ENCODE data around the gene L3MBTL4. TPM values are rescaled to one million over a fixed set of nuclear protein-coding genes. Genes with fewer than 3 reads are reported as not detected.

The L3MBTL4 gene
- polyA plus RNA-seq, 3 donors = 4.6 to 7.3 (median 6.3) TPM

DNA sequence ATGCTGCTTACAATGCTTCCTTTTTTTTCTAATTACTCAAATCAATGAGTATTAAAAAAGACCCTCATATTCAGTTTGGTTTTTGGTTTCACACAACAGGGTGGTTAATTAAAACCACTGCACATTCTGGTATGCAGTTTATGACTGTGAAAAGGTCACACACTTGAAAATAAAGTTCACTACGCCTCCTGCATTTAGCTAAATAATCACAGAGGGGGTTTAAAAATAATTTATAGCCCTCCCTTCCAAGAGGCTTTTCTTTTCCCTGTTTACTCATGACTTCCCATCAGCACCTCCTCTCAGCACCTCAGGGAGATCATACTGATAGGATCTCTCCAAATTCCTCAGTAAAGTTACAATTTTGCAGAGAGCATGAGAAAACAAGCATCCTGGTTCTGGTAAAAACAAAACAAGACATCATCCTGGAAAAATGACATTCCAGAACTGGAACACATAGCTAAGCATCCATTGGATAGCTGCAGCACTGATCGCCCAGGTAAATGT, 389.9 kb downstream of the L3MBTL4 start:
- no peak for DNase-seq (ENCODE audit: extremely low read depth in 1 of 11, low read depth in 9 of 11, low spot score in 4 of 11)

DNA sequence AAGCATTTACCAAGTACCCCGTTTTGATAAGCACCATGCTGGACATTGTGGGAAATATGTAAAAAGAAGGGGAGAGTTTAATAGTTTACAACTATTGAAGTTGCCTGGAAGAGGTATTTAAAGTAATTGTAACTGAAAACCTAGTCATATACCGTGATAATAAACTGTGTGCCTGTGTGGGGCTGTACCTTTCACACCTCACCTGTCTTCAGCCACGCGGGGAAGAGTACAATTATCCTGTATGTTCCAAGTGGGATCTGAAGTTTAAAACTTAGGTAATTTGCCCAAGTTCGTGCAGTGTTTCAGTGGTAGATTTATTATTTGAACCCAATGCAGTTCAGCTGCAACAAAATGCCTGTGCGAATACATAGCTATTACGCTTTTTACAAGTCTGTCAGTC, 391.2 kb downstream of the L3MBTL4 start:
- peak in 2 of 11 donors; percentile 18 to 20 for DNase-seq (ENCODE audit: extremely low read depth in 1 of 11, low read depth in 9 of 11, low spot score in 4 of 11)

DNA sequence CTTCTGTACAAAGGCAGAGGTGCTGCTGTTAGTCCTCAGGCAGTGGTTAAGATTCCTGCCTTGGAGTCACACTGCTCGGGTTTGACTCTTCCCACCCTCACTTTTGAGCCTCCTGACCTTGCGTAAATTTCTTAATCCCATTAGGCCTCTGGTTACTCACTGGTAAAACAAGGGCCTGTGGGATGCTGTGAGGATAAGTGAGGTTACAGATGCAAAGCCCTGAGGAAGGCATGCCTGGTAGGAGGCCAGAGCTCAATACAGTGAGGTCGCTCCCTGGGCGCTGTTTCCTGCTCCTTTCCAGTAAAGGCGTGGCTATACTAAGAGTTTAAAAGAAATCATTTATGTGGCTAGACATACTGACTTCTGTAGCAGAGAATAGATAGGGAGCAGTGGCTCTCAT, 391.9 kb downstream of the L3MBTL4 start:
- DNase-seq (ENCODE audit: extremely low read depth in 1 of 11, low read depth in 9 of 11, low spot score in 4 of 11) = no peak

DNA sequence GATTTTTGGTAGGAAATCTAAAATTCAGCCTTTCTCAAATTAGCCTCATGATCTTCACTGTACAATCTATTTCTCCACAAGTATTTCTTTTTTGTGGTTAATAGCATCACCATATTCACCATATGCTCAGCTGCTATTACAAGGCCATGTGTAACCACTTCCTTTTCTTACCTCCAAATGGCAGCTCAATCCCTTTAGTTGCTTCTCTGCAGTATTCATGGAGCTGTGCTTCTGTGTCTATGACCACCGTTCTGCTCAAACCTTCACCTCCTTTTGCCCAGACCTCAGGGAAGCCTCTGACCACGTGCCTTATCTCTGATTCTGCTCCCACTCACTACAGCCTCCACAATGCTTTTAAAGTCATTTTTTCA, 392.7 kb downstream of the L3MBTL4 start:
- DNase-seq (ENCODE audit: extremely low read depth in 1 of 11, low read depth in 9 of 11, low spot score in 4 of 11) = no peak

DNA sequence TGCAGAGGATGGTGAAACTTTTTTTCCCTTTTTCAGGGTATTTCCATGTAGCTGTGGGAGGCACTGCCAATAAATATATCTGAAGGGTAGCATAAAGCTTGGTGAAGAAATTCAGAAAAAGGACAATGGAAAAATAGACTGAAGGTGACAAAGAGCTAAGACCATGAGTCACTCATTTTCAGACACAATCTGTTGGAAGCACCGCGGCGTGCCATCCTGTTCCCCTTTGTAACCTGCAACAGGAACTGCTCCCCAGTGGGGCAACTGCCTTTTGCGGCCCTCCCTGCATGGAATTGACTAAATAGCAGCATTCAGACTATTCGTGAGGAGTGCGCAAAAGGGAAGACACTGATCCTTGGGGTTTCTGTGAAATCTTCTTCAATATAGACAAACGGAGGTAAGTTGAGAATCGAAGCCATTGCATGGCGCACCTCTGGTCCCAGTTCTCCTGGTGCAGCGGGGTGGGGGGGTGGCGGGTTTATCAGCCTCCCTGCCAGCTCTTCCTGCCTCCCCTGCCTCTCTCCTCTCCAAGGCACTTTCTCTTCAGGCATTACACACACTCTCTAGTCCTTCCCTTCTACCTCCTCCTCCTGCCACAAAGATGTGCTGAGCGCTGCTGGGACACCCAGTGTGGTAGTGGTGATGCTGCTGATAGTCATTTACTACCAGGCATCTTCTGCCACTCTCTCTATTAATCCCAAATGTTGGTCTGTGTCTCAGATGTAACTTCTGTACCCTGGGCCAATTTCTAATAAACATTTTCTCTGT, 393.2 kb downstream of the L3MBTL4 start:
- no peak for DNase-seq (ENCODE audit: extremely low read depth in 1 of 11, low read depth in 9 of 11, low spot score in 4 of 11)

DNA sequence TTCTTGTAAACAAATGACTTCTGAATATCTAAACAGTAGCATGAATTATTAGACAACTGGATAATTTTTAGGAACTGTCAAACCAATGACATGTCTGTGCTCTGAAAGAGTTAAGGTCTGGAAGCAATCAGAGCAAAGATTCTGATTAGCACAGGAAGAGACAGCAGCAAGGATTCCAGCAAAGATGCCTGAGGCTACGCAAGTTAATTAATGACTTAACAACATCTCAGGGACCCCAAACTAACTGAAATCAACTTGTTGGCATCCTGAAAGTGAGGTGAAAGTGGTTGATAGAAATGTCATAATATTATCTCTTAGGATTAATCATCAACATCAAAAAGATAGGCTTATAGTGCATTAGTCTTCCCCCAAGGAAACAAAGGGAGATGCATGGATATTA, 396.0 kb downstream of the L3MBTL4 start:
- no peak for DNase-seq (ENCODE audit: extremely low read depth in 1 of 11, low read depth in 9 of 11, low spot score in 4 of 11)

DNA sequence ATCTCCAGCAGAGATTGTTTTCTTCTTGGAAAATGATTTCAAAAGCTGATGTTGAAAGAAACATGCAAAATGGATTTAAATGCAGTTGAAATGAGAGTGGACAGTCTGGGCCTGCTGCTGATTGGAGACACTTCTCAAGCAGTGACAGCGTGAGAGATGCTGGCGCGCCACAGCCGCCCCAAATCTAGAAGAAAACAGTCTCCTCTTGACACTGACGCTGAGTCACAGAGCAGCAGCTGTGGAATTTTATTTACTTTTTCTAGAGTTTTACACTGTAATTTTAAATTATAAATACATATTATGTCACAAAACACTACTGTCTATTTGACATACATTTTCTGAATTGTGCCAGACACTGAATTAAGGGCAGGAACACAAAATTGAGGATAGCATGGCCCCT, 397.5 kb downstream of the L3MBTL4 start:
- DNase-seq (ENCODE audit: extremely low read depth in 1 of 11, low read depth in 9 of 11, low spot score in 4 of 11) = no peak

DNA sequence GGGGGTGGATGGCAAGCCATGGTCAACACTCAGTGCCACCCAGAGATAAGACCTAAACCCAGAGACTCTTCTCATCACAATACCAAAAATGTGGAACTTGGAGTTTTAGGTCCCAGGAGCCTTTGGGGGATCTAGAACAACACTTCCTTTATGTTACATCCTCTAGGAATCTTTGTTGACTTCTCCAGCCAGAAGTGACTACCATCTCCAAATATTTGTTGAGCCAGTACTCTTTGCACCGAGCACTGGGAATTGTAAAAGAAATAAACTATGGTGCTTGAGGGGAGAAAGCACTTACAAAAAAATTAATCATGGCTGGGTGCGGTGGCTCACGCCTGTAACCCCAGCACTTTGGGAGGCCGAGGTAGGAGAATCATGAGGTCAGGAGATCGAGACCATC, 399.3 kb downstream of the L3MBTL4 start:
- no peak for DNase-seq (ENCODE audit: extremely low read depth in 1 of 11, low read depth in 9 of 11, low spot score in 4 of 11)

DNA sequence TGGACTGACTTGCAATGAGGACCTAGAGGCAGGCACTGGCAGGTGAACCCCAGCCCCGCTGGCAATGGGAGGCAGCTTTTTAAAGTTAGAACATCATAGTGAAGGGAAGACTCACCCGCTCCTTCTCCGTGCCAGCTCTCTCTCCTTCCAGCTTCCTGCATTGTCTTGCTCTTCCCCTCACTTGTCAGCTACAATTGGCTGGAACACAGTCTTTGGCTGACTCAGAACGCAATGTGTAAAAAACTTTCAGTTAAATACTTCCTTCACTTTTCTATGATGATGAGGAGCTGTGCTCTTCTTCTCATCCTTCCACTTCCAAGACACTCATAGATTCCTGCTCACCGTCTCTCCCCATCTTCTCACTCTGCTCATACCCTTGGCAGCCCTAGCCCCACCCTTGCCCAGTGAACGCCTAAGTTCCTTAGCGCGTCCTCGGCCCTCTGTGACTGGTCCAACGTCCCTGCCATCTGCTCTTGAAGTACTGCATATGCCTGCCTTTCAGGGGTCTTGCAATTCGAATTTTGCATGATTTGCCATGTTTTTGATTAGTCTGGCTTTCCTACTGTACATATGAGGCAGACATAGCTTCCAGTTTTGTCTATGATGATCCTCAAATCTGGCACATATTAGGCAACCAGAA, 401.4 kb downstream of the L3MBTL4 start:
- DNase-seq (ENCODE audit: extremely low read depth in 1 of 11, low read depth in 9 of 11, low spot score in 4 of 11) = no peak

DNA sequence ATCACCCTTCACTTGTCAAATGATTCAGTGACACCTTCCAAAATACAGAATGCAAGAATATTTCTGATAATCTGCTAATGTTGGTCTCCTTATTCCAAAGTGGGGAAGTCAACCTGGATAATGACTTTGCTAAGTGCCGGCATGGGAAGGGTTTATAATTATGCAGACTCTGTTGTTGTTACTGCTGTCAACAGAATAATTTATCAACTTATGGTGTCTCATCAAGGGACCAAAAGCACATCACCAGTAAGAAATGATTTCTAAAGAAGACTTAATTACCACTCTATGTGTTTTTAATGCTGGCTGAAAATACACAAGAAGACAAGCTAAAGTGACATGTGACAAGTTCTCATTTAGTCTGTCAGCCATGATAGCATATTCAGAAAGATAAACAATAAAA, 403.8 kb downstream of the L3MBTL4 start:
- DNase-seq (ENCODE audit: extremely low read depth in 1 of 11, low read depth in 9 of 11, low spot score in 4 of 11) = no peak

DNA sequence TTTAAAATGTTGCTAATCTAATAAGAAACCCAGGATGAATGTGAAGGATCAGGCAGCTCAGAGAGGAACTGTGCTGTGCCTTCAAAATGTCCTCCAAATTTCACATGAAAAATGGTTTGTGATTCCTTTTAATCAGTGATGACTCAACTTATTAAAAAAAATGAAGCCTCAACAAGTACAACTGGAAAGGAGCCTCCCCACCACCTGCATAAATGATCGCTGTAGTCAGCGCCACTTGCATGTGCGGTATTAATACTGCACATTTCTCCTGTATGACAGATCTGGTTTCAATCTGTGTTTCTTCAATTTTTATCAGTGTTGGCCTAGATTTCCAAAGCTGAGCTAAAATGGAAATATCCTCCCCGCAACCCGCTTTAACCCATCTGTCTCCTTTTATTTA, 404.4 kb downstream of the L3MBTL4 start:
- no peak for DNase-seq (ENCODE audit: extremely low read depth in 1 of 11, low read depth in 9 of 11, low spot score in 4 of 11)

DNA sequence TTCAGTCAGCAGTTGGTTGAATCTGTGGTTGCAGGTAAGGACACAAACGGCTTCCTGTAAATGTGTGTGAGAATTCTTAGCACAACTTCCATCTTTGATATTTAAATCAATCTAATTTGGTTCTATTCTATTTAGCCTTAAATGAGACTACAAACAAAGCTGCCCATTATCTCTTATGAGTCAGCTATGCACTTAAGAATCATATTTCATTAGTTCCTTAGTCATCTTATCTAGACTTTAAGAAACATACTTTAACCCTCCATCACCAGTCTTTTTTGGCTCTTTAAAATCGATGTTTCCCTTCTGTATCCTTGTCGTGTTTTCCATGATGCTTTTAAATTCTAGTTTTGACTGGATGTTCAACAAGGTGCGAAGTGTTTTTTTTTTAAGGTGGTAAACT, 405.0 kb downstream of the L3MBTL4 start:
- DNase-seq (ENCODE audit: extremely low read depth in 1 of 11, low read depth in 9 of 11, low spot score in 4 of 11) = no peak

DNA sequence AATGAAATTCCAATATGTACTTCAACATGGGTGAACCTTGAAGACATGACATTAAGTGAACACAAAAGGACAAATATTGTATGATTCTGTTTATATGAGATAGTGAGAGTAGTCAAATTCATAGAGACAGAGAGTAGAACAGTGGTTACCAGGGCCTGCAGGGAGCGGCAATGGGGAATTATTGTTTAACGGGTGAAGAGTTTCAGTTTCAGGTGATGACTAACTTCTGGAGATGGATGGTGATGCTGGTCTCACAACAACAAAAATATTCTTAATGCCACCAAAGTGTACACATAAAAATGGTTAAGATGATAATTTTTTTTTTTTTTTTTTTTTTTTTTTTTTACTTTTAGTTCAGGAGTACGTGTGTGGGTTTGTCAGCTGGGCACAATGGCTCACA, 410.0 kb downstream of the L3MBTL4 start:
- no peak for DNase-seq (ENCODE audit: extremely low read depth in 1 of 11, low read depth in 9 of 11, low spot score in 4 of 11)

DNA sequence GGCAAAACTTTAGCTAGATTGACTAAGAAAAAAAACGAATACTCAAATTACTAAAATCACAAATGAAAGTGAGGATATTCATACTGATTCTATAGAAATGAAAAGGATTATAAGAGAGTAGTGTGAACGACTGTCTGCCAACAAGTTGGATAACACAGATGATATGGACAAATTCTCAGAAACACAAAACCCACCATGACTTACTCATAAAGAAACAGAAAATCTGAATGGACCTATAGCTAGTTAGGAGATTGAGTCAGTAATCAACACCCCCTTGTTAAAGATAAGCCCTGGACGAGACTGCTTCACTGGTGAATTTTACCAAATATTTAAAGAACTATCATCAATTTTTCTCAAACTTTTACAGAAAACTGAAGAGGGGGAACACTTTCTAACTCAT, 410.6 kb downstream of the L3MBTL4 start:
- no peak for DNase-seq (ENCODE audit: extremely low read depth in 1 of 11, low read depth in 9 of 11, low spot score in 4 of 11)

DNA sequence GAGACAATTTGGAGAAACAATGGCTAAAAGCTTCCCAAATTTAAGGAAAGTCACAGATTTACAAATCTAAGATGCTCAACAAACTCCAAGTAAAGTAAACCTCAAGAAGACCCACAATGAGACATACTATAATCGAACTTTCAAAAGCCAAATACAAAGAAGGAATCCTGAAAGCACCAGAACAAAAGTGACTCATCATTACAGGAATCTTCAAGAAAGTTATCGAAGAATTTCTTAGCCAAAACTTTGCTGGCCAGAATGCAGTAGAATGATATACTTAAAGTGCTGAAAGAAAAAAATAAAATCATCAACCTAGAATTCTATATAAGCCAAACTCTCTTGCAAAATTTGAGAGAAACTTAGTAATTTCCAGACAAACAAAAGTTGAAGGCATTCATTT, 412.8 kb downstream of the L3MBTL4 start:
- no peak for DNase-seq (ENCODE audit: extremely low read depth in 1 of 11, low read depth in 9 of 11, low spot score in 4 of 11)

DNA sequence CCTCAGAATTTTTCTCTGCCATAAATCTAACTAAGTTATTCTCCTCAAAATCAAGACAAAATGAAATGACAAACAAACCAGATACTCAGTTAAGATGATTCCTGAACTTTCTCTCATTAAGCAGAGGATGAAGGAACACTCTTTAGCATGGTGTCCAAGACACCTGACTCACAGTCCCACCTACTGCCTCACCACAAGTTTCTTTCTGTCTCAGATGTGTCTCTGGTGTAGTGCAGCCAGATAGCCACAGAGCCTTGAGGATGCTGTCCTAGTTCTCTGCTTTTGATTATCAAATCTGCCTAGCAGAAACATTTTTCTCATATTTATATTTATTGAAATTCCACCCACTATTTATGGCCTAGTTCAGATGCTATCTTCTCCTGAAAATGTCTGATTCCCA, 415.8 kb downstream of the L3MBTL4 start:
- no peak for DNase-seq (ENCODE audit: extremely low read depth in 1 of 11, low read depth in 9 of 11, low spot score in 4 of 11)

DNA sequence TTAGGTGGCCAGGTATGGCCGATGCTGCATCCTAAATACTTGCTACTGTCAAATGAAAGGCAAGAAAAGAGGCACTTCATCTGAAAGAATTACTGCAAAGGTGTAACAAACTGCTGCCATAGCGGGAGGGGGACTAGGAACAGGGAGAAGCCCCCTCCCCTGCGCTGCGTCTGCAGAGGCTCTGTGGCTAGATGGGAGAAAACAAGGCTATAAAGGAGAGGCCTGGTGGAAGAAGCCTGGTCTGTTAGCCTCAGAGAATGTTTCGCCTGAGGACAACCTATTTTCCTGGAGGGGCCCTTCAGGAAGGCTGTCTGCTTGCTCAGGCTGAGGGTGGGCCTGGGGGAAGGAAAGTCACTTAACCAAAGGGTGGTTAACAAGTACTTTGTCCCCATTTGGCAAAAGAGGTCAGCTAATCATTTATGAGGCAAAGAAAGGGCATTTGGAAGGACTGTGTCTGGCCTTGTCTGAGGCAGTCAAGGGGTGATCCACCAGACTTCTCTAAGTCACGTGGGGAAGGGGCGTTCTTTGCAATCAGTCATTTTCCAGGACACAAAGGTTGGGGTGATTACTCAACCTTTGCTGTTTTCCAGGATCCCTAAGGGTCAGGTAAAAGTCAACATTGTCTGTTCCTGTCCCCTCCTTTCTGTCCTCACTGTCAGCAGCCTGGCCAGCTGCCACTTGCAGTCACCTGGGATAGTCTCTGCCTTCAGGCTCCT, 416.4 kb downstream of the L3MBTL4 start:
- DNase-seq (ENCODE audit: extremely low read depth in 1 of 11, low read depth in 9 of 11, low spot score in 4 of 11) = peak in 1 of 11 donors; percentile 24

DNA sequence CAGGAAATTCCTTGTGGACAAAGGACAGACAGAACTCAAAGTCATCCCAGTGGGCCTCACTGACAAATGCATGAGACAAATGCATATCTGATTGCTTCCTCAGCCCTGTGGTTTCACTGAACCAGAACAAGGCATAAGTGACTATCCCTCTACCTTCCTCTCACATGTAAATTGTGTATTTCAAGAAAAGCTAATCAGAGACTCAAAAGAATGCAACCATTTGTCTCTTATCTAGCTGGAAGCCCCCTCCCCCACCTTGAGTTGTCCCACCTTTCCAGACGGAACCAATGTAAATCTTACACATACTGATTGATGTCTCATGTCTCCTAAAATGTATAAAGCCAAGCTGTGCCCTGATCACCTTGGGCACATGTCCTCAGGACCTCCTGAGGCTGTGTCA, 417.4 kb downstream of the L3MBTL4 start:
- no peak for DNase-seq (ENCODE audit: extremely low read depth in 1 of 11, low read depth in 9 of 11, low spot score in 4 of 11)

DNA sequence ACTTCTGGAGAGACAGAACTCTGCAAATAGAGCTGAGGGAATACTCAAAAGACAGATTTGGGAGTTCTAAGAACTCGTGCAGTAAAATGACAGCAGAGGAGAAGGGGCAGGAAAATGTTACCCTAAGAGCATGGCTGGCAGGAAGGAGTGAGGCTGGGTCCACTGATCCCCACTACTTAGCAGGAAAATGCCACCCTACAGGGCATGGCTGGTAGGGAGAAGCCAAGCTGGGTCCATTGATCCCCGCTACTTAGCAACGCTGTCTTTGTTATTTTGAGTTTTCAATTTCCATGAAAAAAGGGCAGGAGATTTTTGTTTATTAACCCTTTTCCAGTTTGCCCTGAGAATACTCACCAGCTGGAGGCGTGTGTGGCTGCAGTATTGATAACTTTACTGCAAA, 419.1 kb downstream of the L3MBTL4 start:
- no peak for DNase-seq (ENCODE audit: extremely low read depth in 1 of 11, low read depth in 9 of 11, low spot score in 4 of 11)

DNA sequence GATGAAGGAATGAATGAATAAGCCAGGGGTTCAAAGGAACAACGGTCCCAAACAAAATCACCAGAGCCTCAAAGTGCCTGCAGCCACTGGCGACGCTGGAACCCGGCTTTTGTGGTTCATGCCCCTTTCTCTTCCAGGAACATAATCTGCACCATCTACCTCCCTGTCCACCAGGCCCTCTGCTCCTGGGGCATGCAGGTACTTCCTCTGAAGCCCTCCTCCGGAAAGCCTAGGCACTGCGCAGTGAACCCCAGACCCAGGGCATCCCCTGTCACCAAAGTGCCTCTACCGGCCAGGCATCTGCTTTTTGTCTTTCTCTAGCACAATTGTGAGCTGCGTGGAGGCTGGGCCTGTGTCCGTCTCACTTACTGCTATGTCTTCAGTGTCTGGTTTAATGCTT, 420.8 kb downstream of the L3MBTL4 start:
- DNase-seq (ENCODE audit: extremely low read depth in 1 of 11, low read depth in 9 of 11, low spot score in 4 of 11) = no peak

Measured in renal cortex interstitium (tissue), 11 donors.